ENCODE results near the gene HMX3.

The HMX3 gene

DNA sequence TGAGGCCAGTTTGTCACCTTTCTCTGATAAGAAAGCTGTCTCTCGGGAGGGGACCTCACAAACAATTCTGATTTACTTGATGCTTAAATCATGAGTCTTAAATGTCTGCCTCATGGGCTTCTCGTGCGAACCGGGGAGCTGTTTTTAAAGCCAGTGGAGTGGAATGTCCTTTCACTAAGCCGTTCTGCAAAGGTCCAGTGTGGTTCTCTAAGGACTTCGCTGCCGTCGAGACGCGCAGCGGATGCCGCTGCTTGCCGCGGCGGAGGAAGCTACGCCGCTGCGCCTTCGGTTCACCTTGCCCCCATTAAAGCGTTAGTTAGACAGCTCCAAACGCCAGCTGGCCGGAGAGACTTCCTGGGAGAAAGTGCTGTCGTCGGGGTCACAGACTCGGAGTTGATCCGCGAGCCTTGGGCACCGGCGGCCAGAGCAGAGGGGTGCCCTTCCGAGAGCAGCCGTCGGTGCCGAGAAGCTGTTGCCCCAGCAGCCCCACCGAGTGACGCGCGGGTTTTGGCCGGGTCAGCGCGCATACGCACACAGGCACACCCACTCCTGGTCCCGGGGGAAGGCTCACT, 1.3 kb upstream of the HMX3 start:
- no peak for DNase-seq (ENCODE audit: low read depth in 1 of 2, low spot score in 1 of 2)

DNA sequence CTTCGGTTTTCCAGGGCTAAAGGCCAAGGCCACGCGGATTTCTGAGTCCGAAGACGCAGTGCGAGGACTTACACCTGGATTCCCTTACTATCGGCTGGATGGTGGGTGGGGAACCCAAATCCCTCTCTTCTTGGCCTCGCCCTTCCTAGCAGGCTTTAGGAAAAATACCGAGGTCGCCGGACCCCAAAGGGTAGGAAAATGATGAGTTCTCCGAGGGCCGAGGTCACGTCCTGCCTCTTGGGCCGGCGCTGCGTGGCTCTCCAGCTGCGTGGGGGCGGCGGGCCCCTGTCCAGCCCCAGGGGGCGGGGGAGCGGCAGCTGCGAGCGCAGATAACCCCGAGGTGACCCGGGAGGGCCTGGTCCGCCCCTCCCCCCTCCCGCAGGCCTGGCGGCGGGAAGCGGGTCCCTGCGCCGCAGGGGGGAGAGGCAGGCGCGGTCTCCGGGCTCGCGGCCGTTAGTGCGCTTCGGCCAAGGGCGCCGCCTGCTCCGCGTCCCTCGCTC, 805 bp upstream of the HMX3 start:
- DNase-seq (ENCODE audit: low read depth in 1 of 2, low spot score in 1 of 2) = no peak

GRCh38 chr10:123136221-123136805, 543 bp downstream of the HMX3 start:
- no peak for DNase-seq (ENCODE audit: low read depth in 1 of 2, low spot score in 1 of 2)

GRCh38 chr10:123136806-123137642, 1.3 kb downstream of the HMX3 start:
- no peak for DNase-seq (ENCODE audit: low read depth in 1 of 2, low spot score in 1 of 2)

GRCh38 chr10:123139165-123139520, 3.4 kb downstream of the HMX3 start:
- no peak for DNase-seq (ENCODE audit: low read depth in 1 of 2, low spot score in 1 of 2)

- no peak for DNase-seq (ENCODE audit: low read depth in 1 of 2, low spot score in 1 of 2)
Measured at GRCh38 chr10:123139521-123140163, 3.9 kb downstream of the HMX3 start.

GRCh38 chr10:123140164-123140982, 4.6 kb downstream of the HMX3 start:
- no peak for DNase-seq (ENCODE audit: low read depth in 1 of 2, low spot score in 1 of 2)

DNA sequence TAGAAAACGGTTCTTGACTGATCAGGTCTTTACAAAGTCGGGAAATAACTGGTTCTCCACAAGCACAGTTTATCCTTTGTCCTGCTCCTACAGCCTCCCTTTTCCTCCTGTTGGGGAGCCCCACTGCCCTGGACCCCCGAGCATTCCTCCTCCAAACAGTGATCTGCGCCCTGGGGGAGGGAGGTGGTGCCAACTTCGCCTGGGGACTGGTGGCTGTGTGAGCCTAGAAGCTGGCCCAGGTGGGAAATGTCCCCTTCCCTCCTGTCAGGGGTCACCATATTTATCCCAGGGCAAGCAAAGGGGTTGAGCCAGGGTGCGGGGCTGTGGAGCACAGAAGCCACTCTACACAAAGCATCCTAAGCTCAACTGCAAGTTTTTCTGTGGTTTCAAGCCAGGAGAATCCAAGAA, 5.2 kb downstream of the HMX3 start:
- no peak for DNase-seq (ENCODE audit: low read depth in 1 of 2, low spot score in 1 of 2)

- no peak for DNase-seq (ENCODE audit: low read depth in 1 of 2, low spot score in 1 of 2)
Measured at GRCh38 chr10:123141791-123142700, 6.3 kb downstream of the HMX3 start.

GRCh38 chr10:123142701-123143161, 7.0 kb downstream of the HMX3 start:
- no peak for DNase-seq (ENCODE audit: low read depth in 1 of 2, low spot score in 1 of 2)

- DNase-seq (ENCODE audit: low read depth in 1 of 2, low spot score in 1 of 2) = no peak
Measured at GRCh38 chr10:123143162-123143824, 7.5 kb downstream of the HMX3 start.

GRCh38 chr10:123143825-123144168, 8.0 kb downstream of the HMX3 start:
- DNase-seq (ENCODE audit: low read depth in 1 of 2, low spot score in 1 of 2) = no peak

GRCh38 chr10:123144697-123145541, 9.1 kb downstream of the HMX3 start:
- DNase-seq (ENCODE audit: low read depth in 1 of 2, low spot score in 1 of 2) = no peak

GRCh38 chr10:123145542-123146012, 9.8 kb downstream of the HMX3 start:
- DNase-seq (ENCODE audit: low read depth in 1 of 2, low spot score in 1 of 2) = no peak

DNA sequence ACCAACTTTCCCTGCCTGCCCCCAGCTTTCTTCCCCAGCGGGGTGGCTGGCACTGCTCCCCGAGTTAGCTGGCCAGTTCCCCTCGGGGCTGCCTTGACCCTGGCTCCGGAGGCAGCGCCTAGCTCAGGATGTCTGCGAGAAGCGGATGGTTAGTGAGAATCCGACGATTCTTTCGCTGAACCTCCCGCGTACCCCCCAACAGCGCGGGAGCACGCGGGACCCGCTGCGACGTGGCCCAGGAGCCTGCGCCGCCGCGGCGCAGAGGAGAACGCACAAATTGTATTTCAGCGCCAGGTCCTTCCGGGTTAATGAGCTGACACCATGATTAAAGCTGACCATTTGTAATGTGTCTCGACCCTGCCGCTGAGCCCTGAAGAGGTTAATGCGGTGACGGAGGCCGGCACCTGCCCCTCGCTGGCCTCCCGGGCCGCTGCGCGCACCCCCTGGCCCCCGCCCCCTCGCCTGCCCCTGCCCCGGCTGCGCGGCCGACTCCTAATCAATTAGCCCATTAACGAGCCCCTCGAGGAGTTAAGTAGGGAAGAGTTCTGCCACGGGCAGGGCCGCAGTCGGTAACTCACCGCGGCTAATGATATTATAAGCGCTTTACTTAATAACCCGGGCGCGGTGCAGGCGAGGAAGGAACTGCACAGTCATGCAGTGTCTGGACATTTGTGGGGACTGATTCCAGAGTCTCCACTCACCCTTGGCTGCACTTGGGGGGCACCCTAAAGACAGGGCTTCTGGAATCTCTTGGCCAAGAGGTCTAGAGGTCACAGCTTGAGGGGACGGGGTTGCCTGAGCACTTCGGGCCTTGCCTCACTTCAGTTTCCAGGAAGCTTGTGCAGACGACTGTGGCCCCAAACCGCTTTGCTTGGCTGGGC, 10.5 kb downstream of the HMX3 start:
- DNase-seq (ENCODE audit: low read depth in 1 of 2, low spot score in 1 of 2) = no peak

DNA sequence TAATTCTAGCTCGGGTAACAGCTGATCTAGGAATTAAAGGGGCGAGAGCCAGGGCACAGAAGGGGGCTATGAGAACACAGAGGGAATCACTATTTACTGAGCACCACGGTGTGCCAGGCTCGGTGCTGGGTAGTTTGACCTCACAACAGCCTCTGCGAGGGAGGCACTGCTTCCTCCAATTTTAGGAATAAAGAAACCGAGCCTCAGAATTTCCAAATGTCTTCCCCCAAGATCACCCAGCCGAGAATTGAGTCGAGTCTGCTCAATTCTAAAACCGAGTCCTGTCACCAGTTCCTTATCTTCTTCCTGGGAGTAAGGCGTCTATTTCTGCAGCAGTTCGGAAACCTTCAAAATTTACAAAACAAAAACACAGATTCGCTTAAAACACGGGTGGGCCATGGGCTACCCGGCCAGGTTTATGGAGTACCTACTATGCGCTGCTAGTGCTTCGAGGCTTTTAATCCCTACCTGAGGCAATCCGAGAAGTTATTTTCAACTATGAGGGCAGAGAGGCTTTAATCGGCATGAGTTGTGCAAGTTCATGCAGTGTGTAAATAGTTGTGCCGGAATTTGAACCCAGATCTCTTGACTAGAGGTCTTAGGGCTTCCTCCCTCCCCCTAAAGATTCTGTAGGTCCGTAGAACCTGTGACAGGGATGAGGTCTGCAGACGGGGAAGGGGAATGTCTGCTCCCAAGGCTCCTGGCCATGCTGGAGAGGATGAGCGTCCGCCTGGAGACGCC, 11.3 kb downstream of the HMX3 start:
- DNase-seq (ENCODE audit: low read depth in 1 of 2, low spot score in 1 of 2) = no peak

Data from activated T-helper 1 cell treated with anti-CD3 and anti-CD28 coated beads, Interleukin-2, amount 50 U/mL, for 16 hours (primary cell).